ENCODE results near the gene FAM114A1. TPM values are rescaled to one million over a fixed set of nuclear protein-coding genes. Genes with fewer than 3 reads are reported as not detected.

The FAM114A1 gene
- total and polyA plus RNA-seq, 2 donors from 2014 or later = 10.8 to 31.1 TPM

DNA sequence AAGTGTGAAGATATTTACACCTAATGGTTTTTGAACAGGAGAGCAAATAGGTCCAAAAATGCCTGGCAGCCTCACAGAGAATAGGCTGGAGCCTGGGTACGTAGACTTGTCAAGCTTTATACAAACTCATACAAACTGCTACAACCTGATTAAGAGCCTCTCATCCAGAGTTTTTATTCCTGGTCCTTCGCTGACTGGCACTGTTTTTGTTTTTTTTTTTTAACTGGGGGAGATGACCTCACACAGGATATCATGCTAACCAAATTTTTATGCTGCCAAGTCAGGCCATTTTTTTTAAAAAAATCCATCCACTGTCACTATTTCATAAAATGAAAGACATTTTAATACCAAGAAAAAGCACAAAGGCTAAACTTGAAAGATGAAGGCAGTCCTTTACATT lies 1.9 kb downstream of the FAM114A1 start:
- H3K4me1 ChIP-seq (ENCODE audit: control insufficient read depth in 2 of 3, insufficient read depth in 2 of 3, low read depth in 1 of 3, low read length in 3 of 3) = peaks cover 0 to 17% (median 13%) of the 10 kb centered on the region in 3 donors
- TF ChIP-seq CTCF (IDR thresholded peaks at IDR 0.05; ENCODE audit: borderline replicate concordance, extremely low read depth, insufficient read depth) = no peak
- intact Hi-C loops (cut with DNase I) = no loop called here
- no peaks in the 10 kb centered on the region for H3K27me3 ChIP-seq (ENCODE audit: control insufficient read depth, insufficient read depth, low read length)
- no peaks in the 10 kb centered on the region for H3K9me3 ChIP-seq (ENCODE audit: control insufficient read depth in 2 of 3, insufficient read depth in 1 of 3, low read length in 3 of 3)
- FAIRE-seq = no peak
- DNase-seq = no peak
- no peaks in the 10 kb centered on the region for H3K36me3 ChIP-seq (ENCODE audit: control insufficient read depth in 2 of 3, insufficient read depth in 3 of 3, low read length in 3 of 3)
- no peak overlapping the region for H3K4me3 ChIP-seq (ENCODE audit: low read length in 3 of 3)
- no peak overlapping the region for H3K27ac ChIP-seq (ENCODE audit: low read depth in 2 of 2, low read length in 2 of 2)
- H3K9ac ChIP-seq (ENCODE audit: low read length in 3 of 3) = no peak overlapping the region

DNA sequence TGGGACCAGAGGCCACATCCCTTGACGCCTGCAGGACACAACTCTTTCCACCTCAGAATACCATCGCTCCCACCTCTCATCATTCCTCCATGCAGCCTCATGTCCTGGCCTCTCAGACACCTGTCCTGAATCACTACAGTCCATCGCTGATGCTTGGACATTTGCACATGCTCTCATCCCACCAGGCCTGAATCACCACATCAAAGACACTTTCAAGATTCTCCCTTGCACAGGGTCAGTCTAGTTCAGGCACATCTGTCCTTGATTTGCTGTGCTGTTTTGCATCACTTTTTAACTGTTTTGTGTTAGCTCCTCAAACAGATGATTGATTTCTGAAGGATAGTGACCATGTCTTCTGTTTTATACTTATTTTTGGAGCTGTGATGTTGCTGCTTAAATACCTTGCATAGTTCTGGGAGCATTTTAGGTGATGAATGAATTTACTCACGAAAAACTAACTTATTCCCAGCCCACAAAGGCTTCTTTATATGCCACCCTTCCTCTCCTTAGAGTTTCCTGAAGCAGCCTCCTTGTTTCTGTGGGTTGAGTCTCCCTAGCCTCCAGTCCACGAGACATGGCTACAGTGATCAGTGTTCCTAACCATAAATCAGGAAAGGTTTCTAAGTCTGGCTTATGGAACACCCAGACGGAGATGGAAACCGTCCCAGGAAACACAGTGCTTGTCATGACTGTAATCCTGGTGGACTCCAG lies 2.6 kb downstream of the FAM114A1 start:
- no peak for TF ChIP-seq CTCF (IDR thresholded peaks at IDR 0.05; ENCODE audit: borderline replicate concordance, extremely low read depth, insufficient read depth)
- no peak for FAIRE-seq
- H3K36me3 ChIP-seq (ENCODE audit: control insufficient read depth in 2 of 3, insufficient read depth in 3 of 3, low read length in 3 of 3) = no peaks in the 10 kb centered on the region
- no peak overlapping the region for H3K4me3 ChIP-seq (ENCODE audit: low read length in 3 of 3)
- no peak overlapping the region for H3K27ac ChIP-seq (ENCODE audit: low read depth in 2 of 2, low read length in 2 of 2)
- no peak for DNase-seq
- no peak overlapping the region for H3K9ac ChIP-seq (ENCODE audit: low read length in 3 of 3)
- H3K27me3 ChIP-seq (ENCODE audit: control insufficient read depth, insufficient read depth, low read length) = no peaks in the 10 kb centered on the region
- intact Hi-C loops (cut with DNase I) = no loop called here
- no peaks in the 10 kb centered on the region for H3K9me3 ChIP-seq (ENCODE audit: control insufficient read depth in 2 of 3, insufficient read depth in 1 of 3, low read length in 3 of 3)
- peaks cover 0 to 17% (median 13%) of the 10 kb centered on the region in 3 donors for H3K4me1 ChIP-seq (ENCODE audit: control insufficient read depth in 2 of 3, insufficient read depth in 2 of 3, low read depth in 1 of 3, low read length in 3 of 3)

GRCh38 chr4:38871593-38871992 lies 4.0 kb downstream of the FAM114A1 start:
- FAIRE-seq = no peak
- Histone ChIP-seq H3K4me3 (ENCODE audit: low read length in 3 of 3) (no peak overlapping the region), H3K9me3 (ENCODE audit: control insufficient read depth in 2 of 3, insufficient read depth in 1 of 3, low read length in 3 of 3) (no peaks in the 10 kb centered on the region), H3K36me3 (ENCODE audit: control insufficient read depth in 2 of 3, insufficient read depth in 3 of 3, low read length in 3 of 3) (peaks cover 0 to 2% (median 0%) of the 10 kb centered on the region in 3 donors), H3K27ac (ENCODE audit: low read depth in 2 of 2, low read length in 2 of 2) (no peak overlapping the region), H3K27me3 (ENCODE audit: control insufficient read depth, insufficient read depth, low read length) (no peaks in the 10 kb centered on the region), H3K4me1 (ENCODE audit: control insufficient read depth in 2 of 3, insufficient read depth in 2 of 3, low read depth in 1 of 3, low read length in 3 of 3) (peaks cover 0 to 17% (median 13%) of the 10 kb centered on the region in 3 donors), H3K9ac (ENCODE audit: low read length in 3 of 3) (no peak overlapping the region)
- no peak for DNase-seq
- intact Hi-C loops (cut with DNase I) = no loop called here
- no peak for TF ChIP-seq CTCF (IDR thresholded peaks at IDR 0.05; ENCODE audit: borderline replicate concordance, extremely low read depth, insufficient read depth)

Data from kidney (tissue), 14 donors.